ENCODE measurements around the gene ZNF764. TPM values are rescaled to one million over a fixed set of nuclear protein-coding genes. Genes with fewer than 3 reads are reported as not detected.

ZNF764 gene
- total and polyA plus RNA-seq, 2 experiments from 2014 or later, result 5.6 to 12.9 TPM

GRCh38 chr16:30571445-30572322, 13.5 kb upstream of the ZNF764 start, which contains the start of gene ZNF688:
Gene ZNF688, minus strand, starts transcription at chr16:30571714. Its CDS starts 85 bp downstream, at chr16:30571629.
- DNase-seq (ENCODE audit: low spot score) (peak; percentile 98), ATAC-seq (peak; percentile 87)
- no peaks in the 10 kb centered on the region for H3K79me2 ChIP-seq (replicated peaks; ENCODE audit: insufficient read depth)
- H3K36me3 ChIP-seq (ENCODE audit: insufficient read depth), result no peaks in the 10 kb centered on the region
- TF ChIP-seq EZH2phosphoT487 (IDR thresholded peaks at IDR 0.05; ENCODE audit: unreplicated experiment) (no peak), ZNF114 (CRISPR knock-in tag; IDR thresholded peaks at IDR 0.05) (peak; percentile 83; the same call in 1 of the 2 replicates), CREB1 (CRISPR knock-in tag; IDR thresholded peaks at IDR 0.05; ENCODE audit: low read depth) (peak; percentile 82), POLR2AphosphoS5 (IDR thresholded peaks at IDR 0.05; ENCODE audit: low read depth) (peak; percentile 58)
- TF ChIP-seq, protein P1, sequence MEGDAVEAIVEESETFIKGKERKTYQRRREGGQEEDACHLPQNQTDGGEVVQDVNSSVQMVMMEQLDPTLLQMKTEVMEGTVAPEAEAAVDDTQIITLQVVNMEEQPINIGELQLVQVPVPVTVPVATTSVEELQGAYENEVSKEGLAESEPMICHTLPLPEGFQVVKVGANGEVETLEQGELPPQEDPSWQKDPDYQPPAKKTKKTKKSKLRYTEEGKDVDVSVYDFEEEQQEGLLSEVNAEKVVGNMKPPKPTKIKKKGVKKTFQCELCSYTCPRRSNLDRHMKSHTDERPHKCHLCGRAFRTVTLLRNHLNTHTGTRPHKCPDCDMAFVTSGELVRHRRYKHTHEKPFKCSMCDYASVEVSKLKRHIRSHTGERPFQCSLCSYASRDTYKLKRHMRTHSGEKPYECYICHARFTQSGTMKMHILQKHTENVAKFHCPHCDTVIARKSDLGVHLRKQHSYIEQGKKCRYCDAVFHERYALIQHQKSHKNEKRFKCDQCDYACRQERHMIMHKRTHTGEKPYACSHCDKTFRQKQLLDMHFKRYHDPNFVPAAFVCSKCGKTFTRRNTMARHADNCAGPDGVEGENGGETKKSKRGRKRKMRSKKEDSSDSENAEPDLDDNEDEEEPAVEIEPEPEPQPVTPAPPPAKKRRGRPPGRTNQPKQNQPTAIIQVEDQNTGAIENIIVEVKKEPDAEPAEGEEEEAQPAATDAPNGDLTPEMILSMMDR (conservative IDR thresholded peaks at IDR 0.05; ENCODE audit: low read depth in 2 of 2), result no peak
- TF ChIP-seq, protein P2, sequence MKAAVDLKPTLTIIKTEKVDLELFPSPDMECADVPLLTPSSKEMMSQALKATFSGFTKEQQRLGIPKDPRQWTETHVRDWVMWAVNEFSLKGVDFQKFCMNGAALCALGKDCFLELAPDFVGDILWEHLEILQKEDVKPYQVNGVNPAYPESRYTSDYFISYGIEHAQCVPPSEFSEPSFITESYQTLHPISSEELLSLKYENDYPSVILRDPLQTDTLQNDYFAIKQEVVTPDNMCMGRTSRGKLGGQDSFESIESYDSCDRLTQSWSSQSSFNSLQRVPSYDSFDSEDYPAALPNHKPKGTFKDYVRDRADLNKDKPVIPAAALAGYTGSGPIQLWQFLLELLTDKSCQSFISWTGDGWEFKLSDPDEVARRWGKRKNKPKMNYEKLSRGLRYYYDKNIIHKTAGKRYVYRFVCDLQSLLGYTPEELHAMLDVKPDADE (IDR thresholded peaks at IDR 0.05), result peak; percentile 89
- peak within 1 kb of the TSS; percentile 88 for H3K4me2 ChIP-seq
- 0 out of 2 replicates have a peak, but pooled peaks cover 12% of the 10 kb centered on the region for H3F3A ChIP-seq (replicated peaks; ENCODE audit: low read depth)
- H3K4me3 Mint-ChIP-seq, result peak within 1 kb of the TSS; percentile 96
- H2AFZ ChIP-seq, result peak within 1 kb of the TSS; percentile 53
- H3K27me3 Mint-ChIP-seq (ENCODE audit: insufficient read depth, low read depth, poor library complexity), result peaks cover 6% of the 10 kb centered on the region
- no peaks in the 10 kb centered on the region for H3K9me3 Mint-ChIP-seq
- H3K4me1 ChIP-seq (ENCODE audit: insufficient read depth), result peaks cover 18% of the 10 kb centered on the region
- H3K4me1 Mint-ChIP-seq, result peaks cover 15% of the 10 kb centered on the region
- H3K27ac Mint-ChIP-seq, result peak within 1 kb of the TSS; percentile 92
- H3K9me2 ChIP-seq (ENCODE audit: insufficient read depth), result no peaks in the 10 kb centered on the region
- H3K4me3 ChIP-seq, result peak within 1 kb of the TSS; percentile 76
- H3K36me3 Mint-ChIP-seq (ENCODE audit: low read depth), result no peaks in the 10 kb centered on the region
- peak within 1 kb of the TSS; percentile 72 for H3K27ac ChIP-seq (ENCODE audit: low read depth)
- H4K20me1 ChIP-seq (replicated peaks; ENCODE audit: insufficient read depth), result no peaks in the 10 kb centered on the region; the same call in 1 of the 2 replicates
- no peaks in the 10 kb centered on the region for H3K27me3 ChIP-seq (ENCODE audit: insufficient read depth)

DNA sequence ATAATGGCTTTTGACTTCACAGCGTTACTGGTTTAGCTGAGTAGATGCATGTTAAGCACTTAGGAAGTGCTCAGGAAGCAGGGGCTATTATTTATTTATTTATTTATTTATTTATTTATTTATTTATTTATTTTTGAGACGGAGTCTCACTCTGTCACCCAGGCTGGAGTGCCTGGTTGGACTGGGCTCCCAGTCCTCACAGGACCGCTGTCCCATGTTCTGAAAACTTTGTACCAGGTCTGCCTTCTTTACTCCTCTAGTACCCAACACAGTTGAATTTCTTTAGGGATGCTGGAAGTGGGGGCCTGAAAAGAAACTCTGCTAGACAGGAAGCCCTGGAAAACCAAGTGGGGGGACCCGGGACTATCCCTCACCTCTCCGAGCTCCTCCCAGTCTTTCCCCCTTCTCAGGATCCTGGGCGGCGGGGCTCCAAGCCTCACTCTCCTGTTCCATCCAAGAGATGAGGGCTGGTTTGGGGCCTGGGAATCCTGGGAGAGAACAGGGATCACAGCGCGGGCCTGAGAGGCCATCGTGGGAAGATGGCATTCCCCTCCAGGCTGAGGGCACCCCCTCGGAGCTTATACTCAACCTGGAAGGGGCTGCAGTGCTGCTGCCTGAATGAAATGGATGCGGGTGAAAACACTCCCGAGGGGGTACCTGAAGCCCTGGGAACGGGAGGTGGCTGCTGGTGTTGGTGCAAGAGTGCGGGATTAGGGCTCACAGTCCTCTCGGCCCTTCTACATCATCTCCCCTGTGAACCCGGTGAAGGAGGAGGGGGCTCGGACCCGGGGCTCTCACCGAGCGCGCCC, 12.7 kb upstream of the ZNF764 start:
- H3K27ac ChIP-seq (ENCODE audit: low read depth), result peak overlapping the region; percentile 72
- H3K9me2 ChIP-seq (ENCODE audit: insufficient read depth), result no peaks in the 10 kb centered on the region
- 0 out of 2 replicates have a peak, but pooled peaks cover 12% of the 10 kb centered on the region for H3F3A ChIP-seq (replicated peaks; ENCODE audit: low read depth)
- no peaks in the 10 kb centered on the region for H3K27me3 ChIP-seq (ENCODE audit: insufficient read depth)
- H3K36me3 ChIP-seq (ENCODE audit: insufficient read depth), result no peaks in the 10 kb centered on the region
- H3K27me3 Mint-ChIP-seq (ENCODE audit: insufficient read depth, low read depth, poor library complexity), result peaks cover 7% of the 10 kb centered on the region
- H3K9me3 Mint-ChIP-seq, result no peaks in the 10 kb centered on the region; the same call in 2 of the 3 replicates
- peak overlapping the region; percentile 88 for H3K4me2 ChIP-seq
- no peaks in the 10 kb centered on the region for H3K79me2 ChIP-seq (replicated peaks; ENCODE audit: insufficient read depth)
- ATAC-seq (peak; percentile 13), DNase-seq (ENCODE audit: low spot score) (peak; percentile 58)
- H3K36me3 Mint-ChIP-seq (ENCODE audit: low read depth), result no peaks in the 10 kb centered on the region
- peak overlapping the region; percentile 92 for H3K27ac Mint-ChIP-seq
- H4K20me1 ChIP-seq (replicated peaks; ENCODE audit: insufficient read depth), result no peaks in the 10 kb centered on the region; the same call in 1 of the 2 replicates
- H2AFZ ChIP-seq, result peak overlapping the region; percentile 25
- peak overlapping the region; percentile 96 for H3K4me3 Mint-ChIP-seq
- H3K4me1 Mint-ChIP-seq, result peaks cover 15% of the 10 kb centered on the region
- H3K4me3 ChIP-seq, result peak overlapping the region; percentile 76
- H3K4me1 ChIP-seq (ENCODE audit: insufficient read depth), result peaks cover 18% of the 10 kb centered on the region
- no peak for TF ChIP-seq POLR2AphosphoS5 (IDR thresholded peaks at IDR 0.05; ENCODE audit: low read depth)
- peak; percentile 61 for TF ChIP-seq REST (IDR thresholded peaks at IDR 0.05; ENCODE audit: unreplicated experiment)
- TF ChIP-seq STAT1 (IDR thresholded peaks at IDR 0.05; ENCODE audit: unreplicated experiment), result no peak
- no peak for TF ChIP-seq CREB1 (CRISPR knock-in tag; IDR thresholded peaks at IDR 0.05; ENCODE audit: low read depth)
- no peak for TF ChIP-seq ZNF331 (CRISPR knock-in tag; IDR thresholded peaks at IDR 0.05; ENCODE audit: low read depth)
- no peak for TF ChIP-seq EZH2phosphoT487 (IDR thresholded peaks at IDR 0.05; ENCODE audit: unreplicated experiment)
- TF ChIP-seq NANOG (IDR thresholded peaks at IDR 0.05; ENCODE audit: borderline replicate concordance), result no peak
- no peak for TF ChIP-seq ZNF114 (CRISPR knock-in tag; IDR thresholded peaks at IDR 0.05)
- TF ChIP-seq, protein P1 (conservative IDR thresholded peaks at IDR 0.05; ENCODE audit: low read depth in 2 of 2), result no peak
- TF ChIP-seq JUNB (IDR thresholded peaks at IDR 0.05; ENCODE audit: unreplicated experiment), result no peak

Data from GM23338 (cell line).